ENCODE measurements around the gene TAMM41.

DNA sequence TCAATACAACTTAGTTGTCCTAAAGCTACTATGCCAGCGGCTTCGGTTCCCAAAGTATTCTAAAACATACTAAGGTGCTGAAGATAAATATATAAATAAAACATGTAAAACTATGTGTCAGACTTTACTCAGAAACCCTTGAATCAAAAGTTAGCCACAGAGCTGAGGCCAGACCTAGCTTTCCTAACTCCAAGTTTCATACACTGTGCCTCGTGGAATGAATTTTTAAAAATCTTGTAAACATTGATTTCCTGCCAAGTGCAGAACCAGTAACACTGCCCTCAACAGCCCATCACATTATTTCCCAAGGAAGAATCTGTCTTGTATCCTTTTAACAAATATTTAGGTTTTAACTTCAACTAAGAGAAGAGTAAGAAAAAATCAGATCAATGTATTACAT lies 36.4 kb downstream of the TAMM41 start:
- no peak for TF ChIP-seq POLR2A (IDR thresholded peaks at IDR 0.05)
- TF ChIP-seq, protein P1, sequence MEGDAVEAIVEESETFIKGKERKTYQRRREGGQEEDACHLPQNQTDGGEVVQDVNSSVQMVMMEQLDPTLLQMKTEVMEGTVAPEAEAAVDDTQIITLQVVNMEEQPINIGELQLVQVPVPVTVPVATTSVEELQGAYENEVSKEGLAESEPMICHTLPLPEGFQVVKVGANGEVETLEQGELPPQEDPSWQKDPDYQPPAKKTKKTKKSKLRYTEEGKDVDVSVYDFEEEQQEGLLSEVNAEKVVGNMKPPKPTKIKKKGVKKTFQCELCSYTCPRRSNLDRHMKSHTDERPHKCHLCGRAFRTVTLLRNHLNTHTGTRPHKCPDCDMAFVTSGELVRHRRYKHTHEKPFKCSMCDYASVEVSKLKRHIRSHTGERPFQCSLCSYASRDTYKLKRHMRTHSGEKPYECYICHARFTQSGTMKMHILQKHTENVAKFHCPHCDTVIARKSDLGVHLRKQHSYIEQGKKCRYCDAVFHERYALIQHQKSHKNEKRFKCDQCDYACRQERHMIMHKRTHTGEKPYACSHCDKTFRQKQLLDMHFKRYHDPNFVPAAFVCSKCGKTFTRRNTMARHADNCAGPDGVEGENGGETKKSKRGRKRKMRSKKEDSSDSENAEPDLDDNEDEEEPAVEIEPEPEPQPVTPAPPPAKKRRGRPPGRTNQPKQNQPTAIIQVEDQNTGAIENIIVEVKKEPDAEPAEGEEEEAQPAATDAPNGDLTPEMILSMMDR (IDR thresholded peaks at IDR 0.05), result no peak
